HG03354 (cell line): ENCODE measurements around the gene MAGEB6.
"Not testable (repeated sequence)": the region's sequence is repeated elsewhere in the genome, so short reads cannot be mapped to it uniquely, and the experiment has no call there.

Experiments used
- ATAC-seq: cut with Tn5 transposase; IDR thresholded peaks from one replicate; pipeline ENCODE4 v1.9.1; 2021; ENCODE audit warnings: mild to moderate bottlenecking; ENCODE audit not compliant: unreplicated experiment, poor library complexity, severe bottlenecking

MAGEB6 gene, protein sequence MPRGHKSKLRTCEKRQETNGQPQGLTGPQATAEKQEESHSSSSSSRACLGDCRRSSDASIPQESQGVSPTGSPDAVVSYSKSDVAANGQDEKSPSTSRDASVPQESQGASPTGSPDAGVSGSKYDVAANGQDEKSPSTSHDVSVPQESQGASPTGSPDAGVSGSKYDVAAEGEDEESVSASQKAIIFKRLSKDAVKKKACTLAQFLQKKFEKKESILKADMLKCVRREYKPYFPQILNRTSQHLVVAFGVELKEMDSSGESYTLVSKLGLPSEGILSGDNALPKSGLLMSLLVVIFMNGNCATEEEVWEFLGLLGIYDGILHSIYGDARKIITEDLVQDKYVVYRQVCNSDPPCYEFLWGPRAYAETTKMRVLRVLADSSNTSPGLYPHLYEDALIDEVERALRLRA

GRCh38 chrX:26192204-26192603 is at the start of gene MAGEB6:
Gene MAGEB6, plus strand, starts transcription at chrX:26192440. Its CDS starts 1,407 bp downstream, at chrX:26193847.
- no peak for ATAC-seq

- ATAC-seq: no peak
Observed at GRCh38 chrX:26146024-26146423, 46.2 kb upstream of the MAGEB6 start.

- ATAC-seq: no peak
Observed at GRCh38 chrX:26160301-26160700, 31.9 kb upstream of the MAGEB6 start, which contains the start of gene MAGEB6B. Gene MAGEB6B, plus strand, starts transcription at chrX:26160601. Its CDS starts 0 bp downstream, at chrX:26160601.

DNA sequence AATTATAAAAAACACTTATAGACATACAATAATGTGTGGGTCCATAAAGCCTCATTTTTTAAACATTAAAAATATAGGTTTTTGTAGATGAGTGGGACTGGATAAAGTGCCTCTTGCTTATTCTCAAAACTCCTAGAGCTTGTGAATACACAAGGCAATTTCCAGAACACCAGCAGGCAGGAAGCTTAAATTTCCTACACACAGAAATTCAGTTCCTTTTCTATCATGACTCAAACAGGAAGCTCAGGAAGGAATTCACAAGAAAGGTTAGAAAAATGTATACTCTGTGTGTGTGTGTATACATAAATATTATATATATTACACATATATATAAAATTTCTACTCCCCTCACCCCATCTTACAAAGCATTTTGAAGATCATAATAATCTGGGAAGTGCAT is 11.3 kb downstream of the MAGEB6 start:
- no peak for ATAC-seq

GRCh38 chrX:26204717-26205116 is 12.5 kb downstream of the MAGEB6 start:
- not testable (repeated sequence) for ATAC-seq

- no peak for ATAC-seq
Observed at GRCh38 chrX:26208012-26208411, 15.8 kb downstream of the MAGEB6 start.

DNA sequence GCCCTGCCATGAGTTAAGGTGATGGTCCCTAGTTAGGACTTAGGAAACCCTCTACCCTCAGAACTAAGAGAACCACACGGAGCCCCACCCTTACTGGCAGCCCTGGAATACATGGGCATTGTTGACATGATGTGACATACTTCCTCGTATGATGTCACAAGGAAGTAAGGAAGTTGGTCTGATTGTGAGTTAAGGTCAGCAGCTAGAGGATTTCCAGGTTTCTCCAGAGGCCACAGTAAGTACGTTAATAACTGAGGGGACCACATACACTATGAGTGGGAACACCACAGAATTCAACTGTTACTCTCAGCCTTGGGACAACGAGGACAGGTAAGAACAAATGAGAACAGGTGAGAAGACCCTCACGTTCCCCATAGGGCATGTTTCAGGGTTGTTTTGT is 23.6 kb downstream of the MAGEB6 start, which contains the start of gene MAGEB5:
TSS of gene MAGEB5 (plus strand) at position 301 of the 400 bp plus-strand sequence. CDS start 1,133 bp downstream, outside the sequence.
- ATAC-seq: no peak

DNA sequence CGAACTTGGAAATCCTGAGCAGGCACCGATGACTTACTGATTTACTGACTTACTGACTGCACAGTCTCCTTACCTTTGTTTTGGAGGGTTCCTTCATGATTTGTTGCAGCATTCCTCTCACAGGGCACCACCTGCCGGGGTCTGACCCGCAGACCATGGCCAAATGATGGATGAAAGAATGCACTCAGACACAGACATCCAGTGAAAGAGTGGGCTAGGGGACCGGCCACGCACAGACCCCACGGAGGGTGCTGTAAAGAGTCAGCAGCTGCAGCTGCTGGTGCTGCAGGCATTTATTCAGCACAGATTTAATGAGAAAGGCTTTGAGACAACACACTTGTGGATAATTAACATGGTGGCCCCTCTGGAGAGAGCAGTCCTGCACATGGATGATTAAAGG is 27.1 kb downstream of the MAGEB6 start:
- ATAC-seq: no peak

GRCh38 chrX:26234177-26234576 is 41.9 kb downstream of the MAGEB6 start:
- ATAC-seq: no peak
